ENCODE results near the gene MRPL28.

The MRPL28 gene

DNA sequence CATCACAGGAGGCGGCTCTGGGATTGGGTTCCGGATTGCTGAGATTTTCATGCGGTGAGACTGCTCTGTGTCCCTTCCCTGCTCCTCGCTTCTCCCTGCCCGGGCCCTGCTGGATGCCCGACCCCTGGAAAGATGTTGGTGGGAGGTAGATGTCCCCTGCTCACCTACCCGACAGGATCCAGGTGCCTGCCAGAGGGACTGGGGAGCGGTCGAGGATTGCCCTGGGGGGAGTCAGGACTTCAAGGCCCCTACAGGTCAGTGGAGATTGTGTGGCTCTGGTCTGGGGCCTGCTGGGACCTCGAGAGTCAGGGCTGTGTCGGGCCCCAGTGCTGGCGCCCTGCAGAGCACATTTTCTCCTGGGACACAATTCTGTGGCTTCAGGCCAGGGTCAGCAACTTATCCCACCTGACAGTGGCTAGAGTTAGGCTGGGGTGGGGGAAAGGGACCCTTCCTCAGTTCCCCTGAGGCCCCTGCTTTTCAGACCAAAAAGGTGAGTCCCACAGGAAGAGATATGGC is 34.7 kb upstream of the MRPL28 start:
- TF ChIP-seq, protein P1, sequence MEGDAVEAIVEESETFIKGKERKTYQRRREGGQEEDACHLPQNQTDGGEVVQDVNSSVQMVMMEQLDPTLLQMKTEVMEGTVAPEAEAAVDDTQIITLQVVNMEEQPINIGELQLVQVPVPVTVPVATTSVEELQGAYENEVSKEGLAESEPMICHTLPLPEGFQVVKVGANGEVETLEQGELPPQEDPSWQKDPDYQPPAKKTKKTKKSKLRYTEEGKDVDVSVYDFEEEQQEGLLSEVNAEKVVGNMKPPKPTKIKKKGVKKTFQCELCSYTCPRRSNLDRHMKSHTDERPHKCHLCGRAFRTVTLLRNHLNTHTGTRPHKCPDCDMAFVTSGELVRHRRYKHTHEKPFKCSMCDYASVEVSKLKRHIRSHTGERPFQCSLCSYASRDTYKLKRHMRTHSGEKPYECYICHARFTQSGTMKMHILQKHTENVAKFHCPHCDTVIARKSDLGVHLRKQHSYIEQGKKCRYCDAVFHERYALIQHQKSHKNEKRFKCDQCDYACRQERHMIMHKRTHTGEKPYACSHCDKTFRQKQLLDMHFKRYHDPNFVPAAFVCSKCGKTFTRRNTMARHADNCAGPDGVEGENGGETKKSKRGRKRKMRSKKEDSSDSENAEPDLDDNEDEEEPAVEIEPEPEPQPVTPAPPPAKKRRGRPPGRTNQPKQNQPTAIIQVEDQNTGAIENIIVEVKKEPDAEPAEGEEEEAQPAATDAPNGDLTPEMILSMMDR (IDR thresholded peaks at IDR 0.05), result no peak

- TF ChIP-seq, protein P1 (IDR thresholded peaks at IDR 0.05), result peak; percentile 58
Measured at GRCh38 chr16:401468-402348, 31.4 kb upstream of the MRPL28 start, which contains the start of gene DECR2. Gene DECR2 (plus strand): TSS chr16:401885. CDS start chr16:401964, 79 bp downstream.

DNA sequence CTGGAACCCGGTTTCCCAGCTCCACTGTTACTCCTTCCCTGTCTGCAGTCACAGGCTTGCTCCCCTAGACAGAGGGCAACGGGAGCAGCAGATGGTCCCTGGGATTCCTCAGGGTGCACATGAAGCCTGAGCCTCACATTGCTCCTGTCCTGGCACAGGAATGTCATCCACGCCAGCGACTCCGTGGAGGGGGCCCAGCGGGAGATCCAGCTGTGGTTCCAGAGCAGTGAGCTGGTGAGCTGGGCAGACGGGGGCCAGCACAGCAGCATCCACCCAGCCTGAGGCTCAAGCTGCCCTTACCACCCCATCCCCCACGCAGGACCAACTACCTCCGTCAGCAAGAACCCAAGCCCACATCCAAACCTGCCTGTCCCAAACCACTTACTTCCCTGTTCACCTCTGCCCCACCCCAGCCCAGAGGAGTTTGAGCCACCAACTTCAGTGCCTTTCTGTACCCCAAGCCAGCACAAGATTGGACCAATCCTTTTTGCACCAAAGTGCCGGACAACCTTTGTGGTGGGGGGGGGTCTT is 29.8 kb upstream of the MRPL28 start:
- TF ChIP-seq, protein P1 (IDR thresholded peaks at IDR 0.05), result no peak

- TF ChIP-seq, protein P1 (IDR thresholded peaks at IDR 0.05), result no peak
Measured at GRCh38 chr16:399340-400019, 29.1 kb upstream of the MRPL28 start.

DNA sequence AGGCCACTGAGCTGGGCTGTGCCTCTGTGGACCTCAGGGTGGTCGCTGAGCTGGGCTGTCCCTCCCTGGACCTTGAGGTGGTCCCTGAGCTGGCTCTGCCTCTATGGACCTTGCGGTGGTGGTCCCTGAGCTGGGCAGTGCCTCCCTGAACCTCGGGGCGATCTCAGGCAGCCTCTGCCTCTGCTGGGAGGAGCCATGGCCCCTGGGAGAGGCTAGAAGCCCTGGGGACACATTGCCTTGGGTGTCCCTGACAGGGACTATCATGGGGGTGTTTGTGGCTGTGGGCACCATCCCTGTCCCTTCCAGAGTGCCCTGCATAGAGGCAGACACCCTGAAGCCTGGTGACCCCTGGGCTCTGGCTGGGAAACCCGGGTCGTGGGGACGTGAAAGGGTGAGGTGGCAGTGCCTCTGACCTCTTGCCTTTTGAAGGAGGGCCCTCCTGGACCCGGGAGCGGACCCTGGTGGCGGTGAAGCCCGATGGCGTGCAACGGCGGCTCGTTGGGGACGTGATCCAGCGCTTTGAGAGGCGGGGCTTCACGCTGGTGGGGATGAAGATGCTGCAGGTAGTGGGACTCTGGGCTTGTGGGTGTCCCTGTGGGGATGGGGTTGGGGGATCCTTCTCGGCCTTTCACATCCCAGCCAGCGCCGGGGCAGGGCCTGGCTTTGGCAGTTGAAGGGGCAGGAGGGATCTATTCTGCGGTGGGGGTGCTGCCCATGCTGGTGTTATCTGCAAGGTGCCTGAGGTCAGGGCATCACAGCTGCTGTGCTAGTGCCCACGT is 28.4 kb upstream of the MRPL28 start:
- TF ChIP-seq, protein P1 (IDR thresholded peaks at IDR 0.05), result no peak

DNA sequence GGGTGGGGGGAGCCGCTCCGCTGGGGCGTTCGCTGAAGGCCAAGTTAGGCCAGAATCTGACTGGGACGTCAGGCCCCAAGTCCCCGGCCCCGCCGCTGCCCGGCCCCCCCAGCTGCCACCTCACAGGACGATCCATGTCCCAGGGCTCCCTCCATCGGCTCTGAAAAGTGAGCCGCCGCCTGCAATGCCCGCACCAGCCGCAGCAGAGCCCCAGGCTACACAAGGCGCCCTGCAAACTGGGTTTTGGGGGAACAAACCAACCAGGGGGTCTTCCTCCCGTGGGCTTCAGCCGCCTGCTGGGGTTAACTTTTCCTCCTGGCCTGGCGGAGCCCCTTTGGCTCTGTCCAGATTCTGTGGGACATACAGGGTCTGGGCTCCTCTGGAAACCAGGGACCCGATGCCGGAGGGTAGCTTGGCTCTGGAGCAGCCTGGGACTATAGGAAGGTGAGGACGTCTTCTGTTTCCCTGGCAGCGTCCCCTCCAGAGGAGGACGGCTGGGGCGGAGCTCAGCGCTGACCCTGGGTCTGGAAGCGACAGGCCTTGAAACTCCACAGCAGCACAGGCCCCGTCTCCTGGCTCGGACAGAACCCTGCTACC is 27.5 kb upstream of the MRPL28 start:
- TF ChIP-seq, protein P1 (IDR thresholded peaks at IDR 0.05), result no peak

Data from LNCAP (cell line).